H9 (cell line): Measurements from ENCODE around the gene ITGA11. TPM values are rescaled to one million over a fixed set of nuclear protein-coding genes. Genes with fewer than 3 reads are reported as not detected.

Source experiments
- DNase-seq: peaks from one replicate; pipeline ENCODE4 v3.0.0-alpha.2; 2017
- H2AFZ ChIP-seq: one replicate; pipeline ENCODE4 v1.6.1; 2013; ENCODE audit warnings: mild to moderate bottlenecking, low read length, control low read depth, moderate library complexity
- H2AK5ac ChIP-seq: 2 replicates; pipeline ENCODE4 v1.6.1; 2013; ENCODE audit warnings: low read length, control low read depth, mixed read lengths; ENCODE audit not compliant: insufficient read length
- H2BK120ac ChIP-seq: one replicate; pipeline ENCODE4 v1.6.1; 2013; ENCODE audit warnings: low read depth, mild to moderate bottlenecking, low read length, control low read depth, inconsistent platforms; ENCODE audit not compliant: poor library complexity, severe bottlenecking
- H2BK12ac ChIP-seq: 2 replicates; pipeline ENCODE4 v1.6.1; 2013; ENCODE audit warnings: low read length, control low read depth, mixed read lengths, low read depth; ENCODE audit not compliant: insufficient read length
- H2BK15ac ChIP-seq: 2 replicates; pipeline ENCODE4 v1.6.1; 2013; ENCODE audit warnings: low read depth, low read length, control low read depth
- H2BK20ac ChIP-seq: one replicate; pipeline ENCODE4 v1.6.1; 2013; ENCODE audit warnings: low read depth, mild to moderate bottlenecking, low read length, control low read depth, inconsistent platforms; ENCODE audit not compliant: poor library complexity, severe bottlenecking
- H2BK5ac ChIP-seq: 2 replicates; pipeline ENCODE4 v1.6.1; 2013; ENCODE audit warnings: low read length, control low read depth, mixed read lengths; ENCODE audit not compliant: insufficient read length
- H3K14ac ChIP-seq: 2 replicates; pipeline ENCODE4 v1.6.1; 2013; ENCODE audit warnings: low read length, control low read depth; ENCODE audit not compliant: insufficient read depth
- H3K18ac ChIP-seq: 2 replicates; pipeline ENCODE4 v1.6.1; 2013; ENCODE audit warnings: low read depth, mild to moderate bottlenecking, mixed read lengths, low read length, control low read depth; ENCODE audit not compliant: insufficient read length
- H3K23ac ChIP-seq: 2 replicates; pipeline ENCODE4 v1.6.1; 2013; ENCODE audit warnings: low read length, control low read depth, mixed read lengths, low read depth; ENCODE audit not compliant: insufficient read length
- H3K23me2 ChIP-seq: 2 replicates; pipeline ENCODE4 v1.6.1; 2013; ENCODE audit warnings: low read depth, mild to moderate bottlenecking, mixed read lengths, low read length, control low read depth; ENCODE audit not compliant: insufficient read length, poor library complexity, severe bottlenecking
- H3K27ac ChIP-seq: 2 replicates; pipeline ENCODE4 v1.5.1; 2013; ENCODE audit warnings: low read length, control low read depth, mixed read lengths, low read depth; ENCODE audit not compliant: insufficient read length
- H3K27me3 ChIP-seq: 2 replicates; pipeline ENCODE4 v1.6.1; 2013; ENCODE audit warnings: low read length, control low read depth, inconsistent platforms; ENCODE audit not compliant: insufficient read depth
- H3K4ac ChIP-seq: 2 replicates; pipeline ENCODE4 v1.6.1; 2013; ENCODE audit warnings: low read depth, mild to moderate bottlenecking, control low read depth, inconsistent platforms, low read length, moderate library complexity
- H3K4me1 ChIP-seq: 2 replicates; pipeline ENCODE4 v1.6.1; 2013; ENCODE audit warnings: low read length, control low read depth, inconsistent platforms; ENCODE audit not compliant: insufficient read depth
- H3K4me2 ChIP-seq: 2 replicates; pipeline ENCODE4 v1.6.1; 2013; ENCODE audit warnings: low read length, control low read depth, mixed read lengths; ENCODE audit not compliant: insufficient read length, insufficient read depth
- H3K56ac ChIP-seq: 2 replicates; pipeline ENCODE4 v1.6.1; 2013; ENCODE audit warnings: low read depth, mild to moderate bottlenecking, mixed read lengths, low read length, control low read depth; ENCODE audit not compliant: insufficient read length
- H3K79me1 ChIP-seq: 2 replicates; pipeline ENCODE4 v1.6.1; 2013; ENCODE audit warnings: low read depth, mild to moderate bottlenecking, moderate library complexity, low read length, control low read depth, inconsistent platforms; ENCODE audit not compliant: insufficient read depth, poor library complexity, severe bottlenecking
- H3K79me2 ChIP-seq: 2 replicates; pipeline ENCODE4 v1.6.1; 2013; ENCODE audit warnings: low read length, control low read depth, inconsistent platforms; ENCODE audit not compliant: insufficient read depth
- H3K9ac ChIP-seq: 2 replicates; pipeline ENCODE4 v1.6.1; 2013; ENCODE audit warnings: low read length, control low read depth, mixed read lengths; ENCODE audit not compliant: insufficient read length; ENCODE audit errors: extremely low read depth
- H3K9me3 ChIP-seq: one replicate; pipeline ENCODE4 v1.6.1; 2013; ENCODE audit warnings: low read depth, low read length, inconsistent platforms; ENCODE audit not compliant: control insufficient read depth
- H3T11ph ChIP-seq: one replicate; pipeline ENCODE4 v1.6.1; 2013; ENCODE audit warnings: mild to moderate bottlenecking, low read length, control low read depth, inconsistent platforms
- H4K20me1 ChIP-seq: one replicate; pipeline ENCODE4 v1.6.1; 2013; ENCODE audit not compliant: control insufficient read depth, insufficient read length, insufficient read depth
- H4K5ac ChIP-seq: 2 replicates; pipeline ENCODE4 v1.6.1; 2013; ENCODE audit warnings: low read depth, mild to moderate bottlenecking, mixed read lengths, low read length, control low read depth; ENCODE audit not compliant: insufficient read length
- H4K8ac ChIP-seq: replicated peaks from 2 replicates; pipeline ENCODE4 v1.6.1; 2013; ENCODE audit warnings: low read length, control low read depth, mixed read lengths, low read depth; ENCODE audit not compliant: insufficient read length
- H4K91ac ChIP-seq: 2 replicates; pipeline ENCODE4 v1.6.1; 2013; ENCODE audit warnings: low read depth, mild to moderate bottlenecking, moderate library complexity, mixed read lengths, low read length, control low read depth; ENCODE audit not compliant: insufficient read length
- H3K27ac Mint-ChIP-seq, 3 experiments: 2 replicates in 2 of 3; 3 replicates in 1 of 3; pipeline ENCODE4 v1.8.0; 2020 to 2021; ENCODE audit warnings: mixed read lengths in 3 of 3, mild to moderate bottlenecking in 1 of 3, moderate library complexity in 1 of 3
- H3K27me3 Mint-ChIP-seq: 2 replicates; pipeline ENCODE4 v1.8.0; 2021; ENCODE audit warnings: low read depth, mild to moderate bottlenecking, moderate library complexity, mixed read lengths
- H3K36me3 Mint-ChIP-seq, 3 experiments: 2 replicates in 2 of 3; 3 replicates in 1 of 3; pipeline ENCODE4 v1.8.0; 2020 to 2021; ENCODE audit warnings: low read depth in 3 of 3, mixed read lengths in 3 of 3; ENCODE audit not compliant: insufficient read depth in 1 of 3
- H3K4me1 Mint-ChIP-seq, 2 experiments: 2 replicates each; pipeline ENCODE4 v1.8.0; 2020; ENCODE audit warnings: mixed read lengths in 2 of 2
- H3K4me3 Mint-ChIP-seq, 2 experiments: 2 replicates in 1 of 2; 3 replicates in 1 of 2; pipeline ENCODE4 v1.8.0; 2020 to 2021; ENCODE audit warnings: mild to moderate bottlenecking in 2 of 2, mixed read lengths in 2 of 2, moderate library complexity in 1 of 2
- H3K9me3 Mint-ChIP-seq, 2 experiments: 2 replicates in 1 of 2; 3 replicates in 1 of 2; pipeline ENCODE4 v1.8.0; 2020; ENCODE audit warnings: mild to moderate bottlenecking in 2 of 2, mixed read lengths in 2 of 2, moderate library complexity in 1 of 2
- WGBS: extraction: QIAGEN DNeasy Blood & Tissue Kit; methylation state at CpG from one replicate; pipeline ENCODE4 v1.1.7; 2013; ENCODE audit warnings: missing lambda C conversion rate, low lambda C conversion rate, mixed read lengths; ENCODE audit not compliant: insufficient read length; ENCODE audit errors: extremely low coverage; 5-methylcytosine and 5-hydroxymethylcytosine counted together
- total RNA-seq: library from RNA; stranded (reverse); gene quantifications from 2 replicates; pipeline ENCODE4 v1.2.1, GENCODE V29; 2021
- TF ChIP-seq, protein P1 (sequence below): fragments of 200-600 bp; sonication (generic); conservative IDR thresholded peaks from 3 replicates; pipeline ENCODE4 v1.8.0; 2021; ENCODE audit warnings: antibody characterized with exemption, mild to moderate bottlenecking

Gene ITGA11
- total RNA-seq, 1 experiment from 2014 or later, result 0.07 TPM

DNA sequence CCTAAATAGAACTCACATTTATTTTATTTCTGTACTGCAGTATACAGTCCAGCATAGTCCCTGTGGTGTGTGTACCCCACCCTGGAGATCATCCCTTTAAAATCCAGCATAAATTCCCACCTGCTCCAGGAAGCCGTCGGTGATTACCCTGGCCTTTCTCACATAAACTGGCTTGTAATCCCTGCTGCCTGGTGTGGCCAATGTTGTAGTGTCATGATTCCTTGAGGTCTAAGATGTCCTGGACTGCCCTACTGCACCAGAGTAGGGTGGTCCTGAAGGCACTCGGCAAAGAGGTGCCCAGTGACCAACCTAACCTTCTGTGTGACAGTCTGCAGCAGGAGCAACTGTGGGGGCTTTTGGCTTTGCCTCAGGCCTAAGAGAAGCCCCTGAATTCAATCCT, 58.9 kb downstream of the ITGA11 start:
- Histone ChIP-seq H3K79me1 (no peaks in the 10 kb centered on the region), H3T11ph (no peak overlapping the region), H2AK5ac (no peak overlapping the region), H3K14ac (no peak overlapping the region), H3K4me2 (no peak overlapping the region), H4K20me1 (no peaks in the 10 kb centered on the region), H3K79me2 (no peaks in the 10 kb centered on the region), H4K8ac (no peak overlapping the region), H2BK15ac (no peak overlapping the region), H3K4ac (no peak overlapping the region), H4K91ac (no peak overlapping the region), H3K27me3 (no peaks in the 10 kb centered on the region), H3K27ac (no peak overlapping the region), H3K23ac (no peak overlapping the region), H3K4me1 (no peaks in the 10 kb centered on the region), H4K5ac (no peak overlapping the region), H3K23me2 (no peaks in the 10 kb centered on the region), H3K9me3 (no peaks in the 10 kb centered on the region), H3K18ac (no peak overlapping the region), H2AFZ (no peak overlapping the region), H2BK120ac (no peak overlapping the region), H3K9ac (no peak overlapping the region), H2BK20ac (no peak overlapping the region), H2BK12ac (no peak overlapping the region), H2BK5ac (no peak overlapping the region), H3K56ac (no peak overlapping the region)
- no peak for DNase-seq
- Mint-ChIP-seq H3K27me3 (peaks cover 3% of the 10 kb centered on the region), H3K4me3 (no peak overlapping the region), H3K27ac (no peak overlapping the region), H3K9me3 (no peaks in the 10 kb centered on the region), H3K4me1 (peaks cover 6 to 13% of the 10 kb centered on the region in 2 experiments), H3K36me3 (no peaks in the 10 kb centered on the region)
- TF ChIP-seq, protein P1, sequence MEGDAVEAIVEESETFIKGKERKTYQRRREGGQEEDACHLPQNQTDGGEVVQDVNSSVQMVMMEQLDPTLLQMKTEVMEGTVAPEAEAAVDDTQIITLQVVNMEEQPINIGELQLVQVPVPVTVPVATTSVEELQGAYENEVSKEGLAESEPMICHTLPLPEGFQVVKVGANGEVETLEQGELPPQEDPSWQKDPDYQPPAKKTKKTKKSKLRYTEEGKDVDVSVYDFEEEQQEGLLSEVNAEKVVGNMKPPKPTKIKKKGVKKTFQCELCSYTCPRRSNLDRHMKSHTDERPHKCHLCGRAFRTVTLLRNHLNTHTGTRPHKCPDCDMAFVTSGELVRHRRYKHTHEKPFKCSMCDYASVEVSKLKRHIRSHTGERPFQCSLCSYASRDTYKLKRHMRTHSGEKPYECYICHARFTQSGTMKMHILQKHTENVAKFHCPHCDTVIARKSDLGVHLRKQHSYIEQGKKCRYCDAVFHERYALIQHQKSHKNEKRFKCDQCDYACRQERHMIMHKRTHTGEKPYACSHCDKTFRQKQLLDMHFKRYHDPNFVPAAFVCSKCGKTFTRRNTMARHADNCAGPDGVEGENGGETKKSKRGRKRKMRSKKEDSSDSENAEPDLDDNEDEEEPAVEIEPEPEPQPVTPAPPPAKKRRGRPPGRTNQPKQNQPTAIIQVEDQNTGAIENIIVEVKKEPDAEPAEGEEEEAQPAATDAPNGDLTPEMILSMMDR, result no peak
- WGBS, result no CpG with 5 or more reads among the region's 3 CpGs
